WERI-Rb-1 (cell line): Measurements from ENCODE around the gene RPL37A.

ENCODE experiments used
- DNase-seq: peaks from one replicate; pipeline ENCODE4 v3.0.0-alpha.2; 2020
- H3K27ac ChIP-seq: fragments of 250-450 bp; sonication (Bioruptor Pico); 2 replicates; pipeline ENCODE4 v1.5.1; 2020; ENCODE audit warnings: mild to moderate bottlenecking, moderate library complexity
- H3K27me3 ChIP-seq: fragments of 250-450 bp; sonication (Bioruptor Pico); 2 replicates; pipeline ENCODE4 v1.5.1; 2021; ENCODE audit warnings: mild to moderate bottlenecking, low read depth, moderate library complexity; ENCODE audit not compliant: insufficient read depth, severe bottlenecking
- H3K36me3 ChIP-seq: fragments of 250-450 bp; sonication (Bioruptor Pico); 2 replicates; pipeline ENCODE4 v1.5.1; 2020; ENCODE audit warnings: mild to moderate bottlenecking, moderate library complexity
- H3K4me3 ChIP-seq: 2 replicates; pipeline ENCODE4 v1.5.1; 2011; ENCODE audit warnings: low read depth, mild to moderate bottlenecking, control low read depth, low read length
- H3K9me3 ChIP-seq: fragments of 250-450 bp; sonication (Bioruptor Pico); 2 replicates; pipeline ENCODE4 v1.5.1; 2021; ENCODE audit warnings: mild to moderate bottlenecking, moderate library complexity; ENCODE audit not compliant: severe bottlenecking
- TF ChIP-seq, protein P1 (sequence below): IDR thresholded peaks from 2 replicates; pipeline ENCODE4 v1.5.1; 2011; ENCODE audit warnings: low read depth, mild to moderate bottlenecking, control low read depth, inconsistent platforms, low read length

Gene RPL37A

DNA sequence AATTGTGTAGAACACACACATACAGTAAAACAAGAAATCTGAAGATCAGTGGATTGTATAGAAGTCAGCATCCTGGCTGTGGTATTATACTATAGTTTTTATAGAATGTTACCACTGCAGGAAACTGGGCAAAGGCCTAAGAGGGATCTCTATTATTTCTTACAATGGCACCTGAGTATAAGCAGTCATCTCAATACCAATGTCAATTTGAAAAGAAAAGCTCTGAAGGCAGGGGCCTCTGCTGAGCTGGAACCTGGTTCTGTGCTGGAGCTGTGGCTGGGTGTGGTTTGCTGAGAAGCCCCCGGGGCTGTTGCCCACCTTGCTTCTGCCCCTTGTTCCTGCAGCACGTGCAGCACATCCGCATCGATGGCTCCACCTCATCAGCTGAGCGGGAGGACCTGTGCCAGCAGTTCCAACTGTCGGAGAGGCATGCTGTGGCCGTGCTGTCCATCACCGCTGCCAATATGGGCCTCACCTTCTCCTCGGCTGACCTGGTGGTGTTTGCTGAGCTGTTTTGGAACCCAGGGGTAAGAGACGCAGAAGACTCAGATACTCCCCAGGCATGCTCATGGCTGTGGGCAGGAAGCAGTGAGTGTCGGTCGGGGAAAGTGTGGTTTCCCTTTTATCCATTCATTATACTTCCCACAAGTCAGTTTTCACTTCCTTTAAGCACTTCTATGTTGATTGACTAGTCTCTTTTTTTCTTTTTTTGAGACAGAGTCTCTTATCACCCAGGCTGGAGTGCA is 23.5 kb upstream of the RPL37A start:
- no peak for DNase-seq
- Histone ChIP-seq H3K27ac (no peak overlapping the region), H3K4me3 (no peak overlapping the region), H3K9me3 (no peaks in the 10 kb centered on the region), H3K36me3 (peaks cover 5% of the 10 kb centered on the region; the same call in 1 of the 2 replicates), H3K27me3 (no peaks in the 10 kb centered on the region)
- TF ChIP-seq, protein P1, sequence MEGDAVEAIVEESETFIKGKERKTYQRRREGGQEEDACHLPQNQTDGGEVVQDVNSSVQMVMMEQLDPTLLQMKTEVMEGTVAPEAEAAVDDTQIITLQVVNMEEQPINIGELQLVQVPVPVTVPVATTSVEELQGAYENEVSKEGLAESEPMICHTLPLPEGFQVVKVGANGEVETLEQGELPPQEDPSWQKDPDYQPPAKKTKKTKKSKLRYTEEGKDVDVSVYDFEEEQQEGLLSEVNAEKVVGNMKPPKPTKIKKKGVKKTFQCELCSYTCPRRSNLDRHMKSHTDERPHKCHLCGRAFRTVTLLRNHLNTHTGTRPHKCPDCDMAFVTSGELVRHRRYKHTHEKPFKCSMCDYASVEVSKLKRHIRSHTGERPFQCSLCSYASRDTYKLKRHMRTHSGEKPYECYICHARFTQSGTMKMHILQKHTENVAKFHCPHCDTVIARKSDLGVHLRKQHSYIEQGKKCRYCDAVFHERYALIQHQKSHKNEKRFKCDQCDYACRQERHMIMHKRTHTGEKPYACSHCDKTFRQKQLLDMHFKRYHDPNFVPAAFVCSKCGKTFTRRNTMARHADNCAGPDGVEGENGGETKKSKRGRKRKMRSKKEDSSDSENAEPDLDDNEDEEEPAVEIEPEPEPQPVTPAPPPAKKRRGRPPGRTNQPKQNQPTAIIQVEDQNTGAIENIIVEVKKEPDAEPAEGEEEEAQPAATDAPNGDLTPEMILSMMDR: no peak

DNA sequence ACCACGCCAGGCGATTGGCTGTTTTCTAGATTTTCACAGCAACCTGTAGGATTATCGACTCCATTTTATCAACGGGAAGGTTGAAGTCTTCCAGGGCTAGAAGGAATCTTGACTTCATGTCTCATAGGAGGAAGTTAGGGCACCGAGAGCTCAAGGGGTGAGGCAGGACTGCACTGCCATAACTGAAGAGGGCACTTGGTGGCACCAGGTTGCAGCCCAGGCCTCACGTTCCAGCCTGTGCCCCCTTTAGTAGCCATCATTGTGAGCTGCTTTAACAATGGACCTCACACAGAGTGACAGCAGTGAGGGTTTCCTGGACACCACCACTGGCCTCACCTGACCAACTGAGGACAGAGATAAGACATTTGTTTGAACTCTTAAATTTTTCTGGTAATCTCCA is 22.9 kb upstream of the RPL37A start:
- Histone ChIP-seq H3K36me3 (peaks cover 5% of the 10 kb centered on the region; the same call in 1 of the 2 replicates), H3K27ac (no peak overlapping the region), H3K4me3 (no peak overlapping the region), H3K27me3 (no peaks in the 10 kb centered on the region), H3K9me3 (no peaks in the 10 kb centered on the region)
- DNase-seq: no peak
- TF ChIP-seq, protein P1: no peak

DNA sequence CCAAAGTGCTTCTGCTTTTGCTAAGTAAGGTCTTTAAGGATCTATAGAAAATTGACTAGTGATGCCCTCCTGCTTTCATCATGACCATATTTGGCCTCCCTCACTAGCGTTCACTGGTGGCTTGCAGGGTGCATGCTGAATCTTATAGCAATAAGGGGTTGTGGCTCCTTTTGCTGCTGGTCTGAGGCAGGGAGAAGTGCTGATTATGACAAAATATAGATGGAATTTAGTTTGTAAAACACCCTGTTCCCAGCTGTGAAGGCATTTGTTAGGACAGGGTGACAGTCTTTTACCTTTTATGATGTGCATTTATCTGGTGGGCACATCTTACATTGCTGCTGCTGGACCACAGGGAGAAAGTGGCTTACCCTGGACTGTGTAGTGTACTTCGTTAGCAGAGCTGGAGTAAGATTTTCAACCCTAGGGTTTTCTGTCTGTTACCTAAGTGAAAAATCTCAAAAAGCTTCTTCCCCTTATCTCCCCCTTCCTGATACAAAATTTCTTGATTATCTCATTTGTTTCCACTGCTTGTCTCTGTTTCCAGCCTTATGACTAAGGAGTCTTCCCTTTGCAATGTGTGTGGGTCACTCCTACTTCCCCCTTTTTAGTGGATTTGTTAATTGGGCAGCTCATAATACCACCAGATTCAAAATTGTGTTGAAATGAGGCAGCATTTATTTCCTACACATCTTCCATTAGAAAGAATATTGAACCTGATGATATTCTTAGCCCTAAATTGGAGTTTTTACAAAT is 21.2 kb upstream of the RPL37A start:
- H3K9me3 ChIP-seq: no peaks in the 10 kb centered on the region
- TF ChIP-seq, protein P1: no peak
- H3K27ac ChIP-seq: no peak overlapping the region
- peaks cover 5% of the 10 kb centered on the region; the same call in 1 of the 2 replicates for H3K36me3 ChIP-seq
- H3K4me3 ChIP-seq: no peak overlapping the region
- DNase-seq: no peak
- no peaks in the 10 kb centered on the region for H3K27me3 ChIP-seq

DNA sequence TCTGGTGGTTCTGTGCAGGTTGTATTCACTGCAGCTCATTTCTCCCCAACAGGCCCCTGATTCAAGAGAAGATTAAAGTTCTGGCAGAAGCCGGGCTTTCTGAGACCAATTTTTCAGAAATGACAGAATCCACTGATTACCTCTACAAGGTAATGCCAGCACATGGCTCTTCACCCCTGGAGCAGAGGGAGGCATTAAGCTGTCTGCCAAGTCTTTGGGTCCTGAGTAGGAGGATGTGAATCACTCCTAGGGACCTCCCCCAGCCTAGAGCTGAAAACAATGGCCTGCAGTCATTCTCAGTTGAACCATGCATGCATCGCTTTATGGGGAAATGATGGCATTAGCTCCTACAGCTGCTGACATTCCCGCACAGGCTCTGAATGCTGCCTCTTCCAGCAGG is 20.5 kb upstream of the RPL37A start:
- Histone ChIP-seq H3K9me3 (no peaks in the 10 kb centered on the region), H3K27ac (no peak overlapping the region), H3K27me3 (no peaks in the 10 kb centered on the region), H3K36me3 (peaks cover 7% of the 10 kb centered on the region; the same call in 1 of the 2 replicates), H3K4me3 (no peak overlapping the region)
- DNase-seq: no peak
- TF ChIP-seq, protein P1: no peak

DNA sequence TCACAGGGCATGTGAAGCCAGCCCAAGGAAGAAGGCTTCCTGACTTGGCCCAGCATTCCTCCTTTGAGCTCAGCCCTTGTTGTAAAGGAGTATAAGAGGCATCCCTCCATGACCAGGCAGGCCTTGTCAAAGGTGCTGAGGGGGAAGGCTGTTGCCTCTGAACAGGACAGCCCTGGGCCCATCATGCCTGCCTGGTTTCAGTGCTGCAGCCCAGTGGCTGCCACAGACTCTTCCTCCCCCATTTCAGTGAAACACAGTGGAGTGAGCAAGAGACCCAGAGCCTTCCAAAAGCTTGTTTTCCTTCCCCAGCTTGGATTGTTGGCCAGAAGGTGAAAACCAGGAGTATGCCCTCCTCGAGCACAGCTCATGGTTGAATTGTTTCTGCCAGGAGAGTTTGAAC is 19.9 kb upstream of the RPL37A start:
- no peaks in the 10 kb centered on the region for H3K27me3 ChIP-seq
- TF ChIP-seq, protein P1: no peak
- H3K9me3 ChIP-seq: no peaks in the 10 kb centered on the region
- no peak overlapping the region for H3K27ac ChIP-seq
- peaks cover 7% of the 10 kb centered on the region; the same call in 1 of the 2 replicates for H3K36me3 ChIP-seq
- no peak for DNase-seq
- no peak overlapping the region for H3K4me3 ChIP-seq
